T-helper 1 cell treated with Interleukin-12 subunit alpha and Interleukin-12 subunit beta and Interleukin-4 antibody, amounts not matched to agents 30 ng/mL and 1 ng/mL, for 36 hours (primary cell): Measurements from ENCODE around the gene EYS. TPM values are rescaled to one million over a fixed set of nuclear protein-coding genes. Genes with fewer than 3 reads are reported as not detected.

Experiments used
- intact Hi-C: fragments of 100-400 bp; cut with micrococcal nuclease; formaldehyde crosslinking; loops from one replicate; pipeline ENCODE4 v1.15.1; 2024
- total RNA-seq: library from RNA; stranded (reverse); gene quantifications from 2 replicates; pipeline ENCODE4 v1.2.3, GENCODE V29; 2022

EYS gene
- total RNA-seq, 1 donor from 2014 or later, result not detected

DNA sequence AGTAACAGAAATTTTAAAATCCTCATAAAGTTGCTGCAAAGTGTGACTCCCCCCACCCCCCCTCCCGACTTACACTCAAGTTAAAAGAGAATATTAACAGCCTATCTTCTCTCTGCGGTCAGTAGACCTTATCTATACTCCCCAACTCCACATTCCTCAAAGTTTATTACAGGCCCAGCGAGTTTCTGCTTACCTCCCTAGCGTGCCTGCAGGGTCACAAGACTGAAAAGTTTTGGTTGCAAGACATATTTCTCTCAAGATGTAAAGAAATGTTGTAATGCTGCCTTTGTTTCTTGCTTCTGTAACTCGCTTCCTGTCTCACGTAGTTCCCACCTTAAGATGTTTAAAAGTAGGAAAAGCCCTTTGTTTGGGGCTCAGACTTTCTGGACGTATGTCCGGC, 1371.8 kb downstream of the EYS start:
- intact Hi-C loops, result no loop called here

DNA sequence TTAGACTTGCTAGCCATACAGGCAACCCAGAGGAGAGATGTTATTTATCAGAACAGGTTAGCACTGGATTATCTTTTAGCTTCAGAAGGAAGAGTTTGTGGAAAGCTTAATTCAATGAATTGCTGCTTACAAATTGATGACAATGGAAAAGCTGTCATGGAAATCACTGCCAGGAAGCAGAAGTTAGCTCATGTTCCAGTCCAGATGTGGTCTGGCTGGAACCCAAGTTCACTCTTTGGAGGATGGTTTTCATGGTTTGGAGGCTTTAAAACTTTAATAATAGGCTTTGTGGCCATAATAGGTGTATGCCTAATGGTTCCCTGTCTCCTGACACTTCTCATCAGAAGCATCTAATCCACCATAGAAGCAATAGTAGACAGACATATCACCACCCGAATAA, 1372.4 kb downstream of the EYS start:
- intact Hi-C loops, result no loop called here

DNA sequence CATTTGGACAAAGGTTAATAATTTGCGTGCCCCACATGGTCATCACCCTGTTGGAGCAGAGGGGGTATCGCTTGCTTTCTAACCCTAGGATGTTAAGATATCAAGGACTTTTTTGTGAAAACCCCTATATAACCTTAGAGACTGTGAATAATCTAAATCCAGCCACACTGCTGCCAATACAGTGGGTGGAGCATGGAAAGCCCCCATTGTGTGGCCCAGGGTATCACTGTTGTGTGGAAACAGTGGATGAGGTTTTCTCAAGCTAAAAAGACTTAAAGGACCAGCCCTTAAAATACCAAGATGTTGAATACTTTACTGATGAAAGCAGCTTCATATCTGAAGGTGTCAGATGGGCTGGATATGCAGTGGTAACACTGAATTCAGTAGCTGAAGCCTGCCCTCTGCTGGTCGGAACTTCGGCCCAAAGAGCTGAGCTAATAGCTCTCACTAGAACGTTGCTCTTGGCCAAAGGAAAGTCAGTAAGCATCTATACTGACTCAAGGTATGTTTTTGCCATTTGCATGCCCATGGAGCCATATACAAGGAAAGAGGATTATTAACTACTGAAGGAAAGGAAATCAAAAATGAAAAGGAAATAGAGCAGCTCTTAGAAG, 1376.2 kb downstream of the EYS start:
- intact Hi-C loops, result no loop called here

DNA sequence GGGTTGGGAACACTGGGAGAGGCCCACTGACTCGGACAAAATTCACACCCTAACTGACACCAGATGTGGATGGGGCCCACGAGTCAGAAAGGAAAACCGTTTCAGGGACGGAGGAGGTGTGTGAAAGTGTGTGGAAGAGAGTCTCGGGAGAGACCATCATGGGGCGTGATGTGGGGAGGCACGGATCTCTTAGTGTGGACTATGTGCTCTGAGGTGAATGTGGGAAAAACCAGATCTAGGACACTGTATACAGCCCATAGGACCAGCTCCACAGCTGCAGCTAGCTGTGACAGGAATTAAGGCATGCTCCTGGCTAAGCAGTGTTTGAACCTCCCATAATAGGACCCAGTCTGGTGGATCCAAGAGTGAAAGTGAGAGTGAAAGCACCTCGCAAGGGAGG, 1380.1 kb downstream of the EYS start:
- intact Hi-C loops, result no loop called here

DNA sequence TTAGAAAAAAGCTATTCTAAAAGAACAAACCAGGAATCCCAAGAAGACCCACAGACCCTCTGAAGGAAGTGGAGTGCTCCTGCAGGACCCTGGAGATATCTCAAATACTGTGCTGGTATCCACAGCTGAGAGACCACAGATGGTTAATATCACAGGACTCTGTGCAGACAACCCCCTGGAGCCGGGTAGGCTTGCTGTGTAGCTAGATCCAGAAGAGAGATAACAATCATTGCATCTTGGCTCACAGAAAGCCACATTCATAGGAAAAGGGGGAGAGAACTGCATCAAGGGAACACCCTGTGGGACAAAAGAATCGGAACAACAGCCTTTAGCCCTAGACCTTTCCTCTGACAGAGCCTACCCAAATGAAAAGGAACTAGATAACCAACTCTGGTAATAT, 1381.9 kb downstream of the EYS start:
- intact Hi-C loops, result no loop called here

DNA sequence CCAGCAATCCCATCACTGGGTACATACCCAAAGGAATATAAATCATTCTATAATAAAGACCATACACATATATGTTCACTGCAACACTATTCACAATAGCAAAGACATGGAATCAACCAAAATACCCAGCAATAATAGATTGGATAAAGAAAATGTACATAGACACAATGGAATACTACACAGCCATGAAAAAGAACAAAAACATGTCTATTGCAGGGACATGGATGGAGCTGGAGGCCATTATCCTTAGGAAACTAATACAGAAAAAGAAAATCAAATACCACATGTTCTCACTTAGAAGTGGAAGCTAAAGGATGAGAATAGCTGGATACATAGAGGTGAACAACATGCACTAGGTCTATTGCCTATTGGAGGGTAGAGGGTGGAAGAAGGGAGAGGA, 1396.8 kb downstream of the EYS start:
- intact Hi-C loops, result no loop called here

DNA sequence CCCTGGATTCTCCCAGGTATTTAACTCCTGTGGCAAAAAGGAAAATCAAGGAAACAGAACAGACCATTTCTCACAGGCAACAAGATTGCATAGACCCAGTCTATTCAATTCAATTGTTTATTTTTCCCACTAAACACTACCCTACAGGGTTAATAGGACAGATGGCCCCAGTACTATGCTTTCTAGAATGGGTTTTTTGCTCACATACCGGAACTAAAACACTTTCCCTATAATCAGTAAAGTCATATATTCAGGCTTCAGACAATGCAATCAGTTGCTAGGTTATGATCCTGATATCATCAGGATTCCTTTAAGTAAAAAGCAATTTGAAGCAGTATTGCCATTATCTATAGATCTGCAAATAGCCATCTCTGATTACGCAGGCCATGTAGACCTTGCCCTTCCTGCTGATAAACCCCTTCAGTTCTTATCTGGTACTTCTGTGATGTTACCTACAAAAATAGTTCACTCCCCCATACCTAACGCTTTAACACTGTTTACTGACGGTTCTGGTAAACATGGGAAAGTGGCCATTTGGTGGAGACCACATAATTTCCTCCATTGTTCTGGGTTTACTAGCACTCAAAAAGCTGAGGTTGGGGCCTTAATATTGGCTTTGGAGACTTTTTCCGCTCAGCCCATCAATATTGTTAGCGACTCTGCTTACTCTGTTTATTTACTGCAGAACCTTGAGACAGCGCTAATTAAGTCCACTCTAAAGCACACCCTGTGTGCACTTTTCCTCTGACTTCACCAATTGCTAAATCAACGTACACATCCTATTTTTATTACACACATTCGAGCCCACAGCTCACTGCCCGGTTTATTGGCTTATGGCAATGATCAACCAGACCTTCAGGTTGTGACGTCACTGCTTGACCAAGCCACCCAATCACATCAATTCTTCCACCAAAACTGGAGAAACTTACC, 1405.5 kb downstream of the EYS start:
- intact Hi-C loops, result no loop called here

DNA sequence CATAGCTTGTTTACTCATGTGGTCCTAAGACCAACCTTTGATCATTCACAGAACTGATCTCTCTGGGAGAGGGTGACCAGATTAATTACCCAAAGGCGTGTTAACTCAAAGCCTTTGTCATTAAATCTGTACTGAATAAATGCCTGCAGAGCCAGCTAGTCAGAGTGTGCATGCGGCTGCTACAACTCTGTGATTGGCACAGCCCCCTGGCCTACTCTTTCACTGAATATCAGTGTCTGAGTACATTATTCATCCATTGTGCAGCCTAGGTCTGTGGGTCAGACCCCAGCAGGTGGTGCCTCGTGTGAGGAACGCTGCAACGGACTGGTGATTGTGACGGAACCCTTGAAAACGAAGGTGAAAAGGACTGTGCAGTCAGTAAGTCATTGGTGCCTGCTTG, 1407.8 kb downstream of the EYS start:
- intact Hi-C loops, result no loop called here

DNA sequence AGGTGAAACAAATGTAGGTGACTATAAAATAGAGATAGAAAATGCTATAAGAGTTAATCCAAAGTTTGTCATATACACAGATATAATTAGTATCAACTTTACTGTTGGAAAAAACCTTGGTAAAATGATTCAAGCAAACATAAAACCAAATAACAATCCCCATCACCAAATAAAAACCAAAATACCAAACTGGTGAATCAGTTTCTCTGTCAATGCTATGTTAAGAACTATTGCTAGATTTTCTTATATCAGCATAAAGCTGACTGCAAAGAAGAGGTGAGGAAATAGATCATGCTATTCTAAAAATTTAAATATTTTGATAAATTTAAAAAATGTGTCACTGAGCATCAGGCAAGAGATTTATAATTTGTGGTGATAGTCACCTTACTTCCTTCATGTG, 1413.0 kb downstream of the EYS start:
- intact Hi-C loops, result loop anchor here (1.0 kb wide), 1 partner anchor 100 kb away; no protein-coding TSS in a partner anchor

DNA sequence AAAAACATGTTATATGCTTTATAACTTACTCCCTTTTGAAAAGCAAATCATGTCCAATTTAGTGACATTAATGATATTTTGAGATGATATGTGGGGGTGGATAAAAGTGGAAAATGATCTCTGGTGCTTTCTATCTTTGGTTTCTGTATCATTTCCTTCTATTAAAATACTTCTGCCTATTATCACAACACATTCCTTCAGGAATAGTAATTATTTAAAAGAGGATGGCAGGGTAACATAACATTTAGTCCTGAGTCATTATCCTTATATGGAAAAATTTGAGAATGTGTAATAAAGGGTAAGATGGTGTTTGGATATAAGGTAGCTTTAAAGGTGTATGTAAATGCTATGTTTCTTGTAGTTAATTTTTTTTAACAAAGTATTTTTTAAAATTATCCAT, 1413.7 kb downstream of the EYS start:
- intact Hi-C loops, result no loop called here

DNA sequence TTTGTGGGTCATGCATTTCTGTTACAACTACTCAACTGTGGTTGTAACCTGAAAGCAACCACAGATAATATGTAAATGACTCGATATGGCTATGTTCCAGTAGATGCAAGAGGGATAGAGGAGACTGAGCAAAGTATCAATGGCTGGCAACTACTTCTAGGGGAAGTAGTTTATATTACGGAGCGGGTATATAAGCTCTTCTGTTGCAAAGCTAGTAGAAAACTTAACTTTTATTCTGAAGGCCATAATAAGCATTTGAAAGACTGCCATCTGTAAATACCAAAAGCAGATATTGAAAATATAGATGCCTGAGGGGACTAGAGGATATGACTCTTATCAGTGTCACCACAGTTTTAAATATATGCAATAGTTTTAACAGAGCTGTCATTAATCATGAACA, 1416.2 kb downstream of the EYS start:
- intact Hi-C loops, result no loop called here

DNA sequence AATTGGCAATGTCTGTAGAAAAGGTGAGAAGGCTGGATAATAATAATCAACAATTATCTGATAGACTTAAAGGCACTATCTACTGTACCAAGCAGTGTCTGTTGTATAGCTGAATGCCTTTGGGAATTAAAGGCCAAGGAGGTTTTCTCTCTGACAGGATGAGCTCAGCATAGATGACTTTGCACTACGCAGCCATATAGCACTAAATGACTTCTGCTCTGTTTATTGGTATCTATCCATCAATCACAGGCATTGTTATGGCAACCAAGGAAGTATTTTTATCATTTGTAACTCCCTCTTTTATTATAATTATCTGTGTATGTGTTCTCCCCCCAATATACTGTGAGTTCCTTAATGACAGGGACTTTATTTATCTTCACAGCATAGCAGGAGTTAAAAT, 1417.1 kb downstream of the EYS start:
- intact Hi-C loops, result no loop called here

DNA sequence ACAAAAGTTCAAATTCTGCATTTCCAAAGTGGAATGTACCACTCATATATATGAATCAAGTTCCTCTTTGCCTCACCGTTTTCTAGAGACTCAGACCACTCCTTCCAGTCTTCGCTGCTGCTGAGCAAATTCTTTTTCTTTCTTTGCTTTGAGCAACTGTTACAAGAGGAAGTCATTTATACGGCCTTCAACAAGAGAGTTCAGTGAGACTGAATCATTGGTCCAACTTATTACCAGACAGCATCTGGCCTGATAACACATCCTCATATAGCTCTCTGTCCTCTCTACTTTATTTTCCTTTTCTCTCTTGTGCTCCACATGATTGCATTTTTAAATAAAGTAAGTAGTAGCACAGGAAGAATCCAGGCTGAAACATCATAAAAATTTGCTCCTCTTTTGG, 1418.7 kb downstream of the EYS start:
- intact Hi-C loops, result no loop called here

DNA sequence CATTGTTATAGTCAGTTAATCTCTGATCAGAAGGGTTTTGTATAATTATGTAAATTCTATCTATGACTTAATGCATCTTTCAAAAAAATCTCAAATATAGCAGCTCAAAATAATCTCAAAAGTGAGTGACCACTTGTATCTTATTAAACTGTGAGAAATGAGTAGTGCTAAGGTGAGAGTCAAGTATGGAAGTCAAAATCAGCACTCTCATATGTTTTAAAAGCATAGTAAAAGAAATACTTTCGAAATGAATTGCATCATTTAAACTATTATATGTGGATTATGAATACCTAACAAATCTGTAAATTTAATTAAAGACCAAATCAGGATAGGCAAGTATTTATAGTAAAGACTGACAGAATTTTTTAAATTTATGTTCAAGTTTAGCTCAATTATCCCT, 1425.9 kb downstream of the EYS start:
- intact Hi-C loops, result no loop called here

DNA sequence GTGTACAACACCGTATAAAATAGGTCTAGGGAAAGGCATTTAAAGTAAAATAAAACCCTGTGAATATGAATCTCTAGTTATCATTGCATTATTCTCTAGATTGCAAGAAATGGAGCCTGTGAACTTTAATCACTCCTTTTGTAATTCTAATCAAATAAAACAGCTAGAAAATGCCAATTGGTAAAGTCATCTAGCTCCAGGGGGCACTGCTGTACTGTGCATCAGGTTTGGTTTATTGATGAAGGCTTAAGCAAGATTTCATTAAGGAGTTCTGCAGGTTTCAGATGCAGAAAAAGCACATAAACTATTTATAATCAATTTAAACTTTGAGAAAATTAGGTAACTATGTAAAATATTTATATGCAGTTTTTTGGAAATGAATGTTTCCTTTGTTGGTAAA, 1426.5 kb downstream of the EYS start:
- intact Hi-C loops, result no loop called here

DNA sequence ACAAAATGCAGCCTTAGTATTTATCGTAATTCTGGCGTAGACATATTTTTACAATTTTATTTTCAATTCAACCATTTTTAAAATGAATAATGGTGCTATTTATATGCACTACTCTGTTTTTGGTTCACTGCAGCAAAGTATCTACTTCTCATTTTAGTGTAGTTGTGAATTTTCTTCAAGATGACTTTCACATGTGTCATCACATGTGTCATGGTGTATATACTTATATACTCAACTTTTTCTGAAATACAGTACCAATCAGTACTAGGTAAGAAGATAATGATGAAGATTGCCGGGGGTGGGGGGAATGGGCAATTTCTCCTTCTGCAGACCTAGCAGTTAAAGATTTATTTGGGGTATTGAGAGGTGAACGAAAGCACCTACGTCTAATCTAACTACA, 1436.9 kb downstream of the EYS start:
- intact Hi-C loops, result no loop called here

DNA sequence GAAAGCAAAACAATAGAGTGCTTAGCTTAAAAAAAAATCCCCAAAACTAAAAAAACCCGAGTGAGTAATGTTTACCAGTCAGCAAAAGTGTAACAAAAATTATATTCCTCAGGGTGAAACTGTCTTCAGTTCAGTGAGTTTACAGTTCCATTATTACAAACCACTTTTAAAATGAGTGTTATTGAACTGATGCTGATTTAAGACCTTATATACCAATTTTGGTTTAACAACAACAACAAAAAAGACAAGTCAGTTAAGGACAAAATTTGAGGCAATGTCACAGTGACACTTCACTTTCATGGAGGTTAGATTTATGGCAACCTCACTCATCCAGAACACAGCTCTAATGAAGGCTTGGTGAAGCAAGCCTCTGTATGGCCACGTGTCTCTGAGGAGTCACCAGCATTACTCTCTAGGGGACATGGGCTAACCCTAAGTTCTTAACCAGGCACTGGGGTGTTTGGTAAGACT, 1440.6 kb downstream of the EYS start:
- intact Hi-C loops, result no loop called here

DNA sequence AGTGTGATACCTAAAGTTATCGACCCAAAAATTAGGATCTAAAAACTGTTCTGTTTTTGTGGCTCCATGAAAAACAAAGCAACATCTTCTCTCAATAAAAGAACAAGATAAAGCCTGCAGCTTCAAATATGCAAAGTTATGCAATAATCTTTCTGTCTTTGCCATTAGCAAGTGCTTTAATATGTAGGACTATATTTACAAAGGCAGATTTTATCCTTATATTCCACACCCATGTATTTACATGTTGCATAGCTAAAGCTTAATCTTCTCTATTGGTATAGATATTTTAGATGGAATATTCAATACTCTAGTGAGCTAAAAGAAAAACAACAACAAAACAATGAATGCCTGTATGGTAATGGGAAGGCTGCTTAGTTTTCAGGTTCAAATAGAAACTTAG, 1443.2 kb downstream of the EYS start:
- intact Hi-C loops, result no loop called here

DNA sequence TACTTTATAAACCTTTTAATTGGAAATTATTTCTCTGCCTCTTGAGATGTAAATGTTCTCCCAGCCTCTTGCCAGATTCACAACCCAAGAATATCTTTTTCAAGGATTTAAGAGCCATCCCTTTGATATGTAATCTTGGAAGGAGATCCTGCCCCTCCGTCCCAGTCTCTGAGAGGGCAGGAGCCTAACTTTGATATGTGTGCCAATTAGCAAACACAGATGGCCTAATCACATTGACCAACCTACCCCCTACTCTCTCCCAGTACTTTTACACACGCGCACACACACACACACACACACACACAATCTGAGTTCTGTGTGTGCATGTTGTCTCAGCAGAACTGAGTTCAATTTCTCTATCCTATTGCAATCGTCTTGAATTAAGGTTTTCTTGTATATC, 1447.7 kb downstream of the EYS start:
- intact Hi-C loops, result no loop called here

DNA sequence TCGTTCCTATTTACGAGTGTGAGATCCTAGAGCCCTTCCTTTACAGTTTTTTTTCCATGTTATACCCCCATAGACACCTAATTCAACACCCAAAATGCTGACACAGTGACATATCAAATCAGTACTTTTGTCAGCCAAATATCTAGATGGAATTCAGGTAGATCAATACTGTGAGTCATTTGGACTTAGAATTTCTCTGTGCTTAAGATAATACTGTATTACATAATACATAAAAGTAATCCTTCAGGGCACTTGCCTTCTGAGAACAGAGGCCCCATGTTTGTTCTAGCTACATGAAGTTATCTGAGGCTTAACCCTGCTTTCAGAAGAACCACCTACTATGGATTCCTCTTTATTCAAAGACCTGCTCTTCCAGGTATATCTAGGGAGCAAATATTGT, 1448.3 kb downstream of the EYS start:
- intact Hi-C loops, result no loop called here

DNA sequence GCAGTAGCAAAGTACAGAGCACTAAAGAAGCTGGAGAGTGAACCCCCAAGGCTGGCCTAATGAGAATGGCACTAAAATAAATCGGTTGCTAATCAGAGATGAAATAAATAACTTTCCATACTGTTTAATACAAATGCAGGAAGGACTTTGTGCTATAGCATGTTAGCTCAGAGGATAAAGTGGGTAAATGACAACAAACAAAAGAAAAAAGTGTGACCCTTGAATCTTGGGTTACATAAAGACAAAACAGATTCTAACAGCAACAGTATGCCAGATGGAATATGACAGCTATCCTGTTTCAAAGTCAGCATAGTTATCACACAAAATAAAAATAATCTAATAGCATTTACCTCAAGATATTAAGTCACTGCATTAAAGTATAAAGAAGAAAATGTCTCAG, 1448.7 kb downstream of the EYS start:
- intact Hi-C loops, result no loop called here

DNA sequence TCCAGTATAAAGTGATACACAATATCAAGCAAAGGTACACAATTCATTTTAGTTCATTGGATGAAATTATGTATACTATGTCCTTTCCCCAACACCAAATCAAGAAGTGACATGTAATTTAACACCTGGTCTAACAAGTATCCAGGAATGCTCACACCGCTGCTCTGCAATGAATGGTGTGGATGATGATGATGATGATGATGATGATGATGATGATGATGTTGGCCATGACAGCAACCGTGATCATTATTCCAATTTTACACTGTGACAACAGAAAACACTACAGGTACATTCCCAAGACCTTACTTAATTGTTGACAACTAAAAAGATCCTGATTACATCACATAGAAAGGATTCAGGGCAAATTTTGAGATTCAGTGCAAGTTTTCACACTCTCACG, 1449.4 kb downstream of the EYS start:
- intact Hi-C loops, result no loop called here

DNA sequence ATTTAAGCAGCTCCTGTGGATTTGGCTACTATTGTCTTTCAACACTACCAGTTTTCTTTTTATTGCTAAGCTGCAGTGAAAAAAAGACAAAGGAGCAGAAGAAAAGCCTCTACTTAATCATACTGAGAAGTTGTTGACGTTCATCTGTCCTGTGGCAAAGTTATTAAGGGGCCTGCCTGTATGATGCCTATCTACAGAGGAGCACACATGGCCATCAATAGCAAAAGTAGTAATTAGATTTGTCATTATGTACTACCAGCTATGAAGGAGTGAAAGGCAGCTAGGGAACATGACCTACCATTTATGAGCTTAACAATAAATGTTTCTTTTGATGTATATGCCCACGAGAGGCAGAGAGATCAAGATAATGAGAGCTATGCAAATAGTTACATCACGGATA, 1450.5 kb downstream of the EYS start:
- intact Hi-C loops, result no loop called here
